GM12864 (cell line): ENCODE results near the gene FAXC.
"Not testable (repeated sequence)": the region's sequence is repeated elsewhere in the genome, so short reads cannot be mapped to it uniquely, and the experiment has no call there.

ENCODE experiments used
- DNase-seq: peaks from one replicate; pipeline ENCODE4 v3.0.0-alpha.2; 2011; ENCODE audit warnings: low read depth
- H3K4me3 ChIP-seq: 2 replicates; pipeline ENCODE4 v1.5.1; 2011; ENCODE audit warnings: mild to moderate bottlenecking, low read depth, low read length, control low read depth
- TF ChIP-seq, protein P1 (sequence below): IDR thresholded peaks from 2 replicates; pipeline ENCODE4 v1.5.1; 2011; ENCODE audit warnings: low read depth, mild to moderate bottlenecking, moderate library complexity, low read length, control low read depth, inconsistent platforms; ENCODE audit errors: missing control alignments

Gene FAXC

DNA sequence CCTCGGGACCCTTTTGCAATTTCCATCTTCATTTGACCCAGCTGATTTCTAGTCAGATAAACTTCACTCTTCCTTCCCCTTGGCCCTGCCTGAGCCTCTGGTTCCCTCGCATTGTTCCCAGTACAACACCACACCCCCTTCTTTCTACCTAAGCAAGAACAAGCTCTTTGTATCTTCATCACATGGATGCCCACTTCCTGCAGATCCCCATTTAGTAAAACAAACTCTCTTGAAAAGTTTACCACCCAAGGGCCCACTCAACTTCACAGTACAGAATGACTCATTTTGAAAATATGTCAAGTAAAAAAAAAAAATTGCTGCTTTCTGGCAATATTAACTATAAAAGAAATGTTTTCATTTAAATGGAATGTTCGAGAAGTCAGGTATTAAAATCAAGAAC, 5.2 kb downstream of the FAXC start:
- DNase-seq: no peak
- TF ChIP-seq, protein P1, sequence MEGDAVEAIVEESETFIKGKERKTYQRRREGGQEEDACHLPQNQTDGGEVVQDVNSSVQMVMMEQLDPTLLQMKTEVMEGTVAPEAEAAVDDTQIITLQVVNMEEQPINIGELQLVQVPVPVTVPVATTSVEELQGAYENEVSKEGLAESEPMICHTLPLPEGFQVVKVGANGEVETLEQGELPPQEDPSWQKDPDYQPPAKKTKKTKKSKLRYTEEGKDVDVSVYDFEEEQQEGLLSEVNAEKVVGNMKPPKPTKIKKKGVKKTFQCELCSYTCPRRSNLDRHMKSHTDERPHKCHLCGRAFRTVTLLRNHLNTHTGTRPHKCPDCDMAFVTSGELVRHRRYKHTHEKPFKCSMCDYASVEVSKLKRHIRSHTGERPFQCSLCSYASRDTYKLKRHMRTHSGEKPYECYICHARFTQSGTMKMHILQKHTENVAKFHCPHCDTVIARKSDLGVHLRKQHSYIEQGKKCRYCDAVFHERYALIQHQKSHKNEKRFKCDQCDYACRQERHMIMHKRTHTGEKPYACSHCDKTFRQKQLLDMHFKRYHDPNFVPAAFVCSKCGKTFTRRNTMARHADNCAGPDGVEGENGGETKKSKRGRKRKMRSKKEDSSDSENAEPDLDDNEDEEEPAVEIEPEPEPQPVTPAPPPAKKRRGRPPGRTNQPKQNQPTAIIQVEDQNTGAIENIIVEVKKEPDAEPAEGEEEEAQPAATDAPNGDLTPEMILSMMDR: no peak
- no peak overlapping the region for H3K4me3 ChIP-seq

DNA sequence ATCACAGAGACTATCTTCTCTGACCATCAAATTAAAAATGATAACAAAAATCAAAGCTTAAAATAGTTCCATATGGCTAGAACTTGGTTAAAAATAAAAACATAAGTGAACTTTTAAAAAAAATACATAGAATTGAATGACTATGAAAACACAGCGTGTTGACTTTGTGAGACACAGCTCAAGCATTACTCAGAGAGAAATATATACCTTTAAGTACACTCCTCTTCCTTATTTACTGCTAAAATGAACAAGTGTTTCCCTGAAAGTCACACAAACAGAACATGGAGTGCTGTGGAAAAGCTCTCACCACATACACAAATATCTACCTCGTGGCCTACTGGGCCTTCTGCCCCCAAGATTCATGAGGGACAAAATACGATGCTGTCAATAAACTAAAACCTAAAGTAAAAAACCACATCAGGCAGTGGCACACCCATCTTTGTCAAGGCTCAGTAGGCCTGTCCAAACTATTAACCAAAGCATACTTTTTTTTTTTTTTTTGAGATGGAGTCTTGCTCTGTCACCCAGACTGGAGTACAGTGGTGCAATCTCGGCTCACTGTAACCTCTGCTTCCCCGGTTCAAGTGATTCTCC, 7.5 kb downstream of the FAXC start:
- no peak overlapping the region for H3K4me3 ChIP-seq
- TF ChIP-seq, protein P1: no peak
- no peak for DNase-seq

DNA sequence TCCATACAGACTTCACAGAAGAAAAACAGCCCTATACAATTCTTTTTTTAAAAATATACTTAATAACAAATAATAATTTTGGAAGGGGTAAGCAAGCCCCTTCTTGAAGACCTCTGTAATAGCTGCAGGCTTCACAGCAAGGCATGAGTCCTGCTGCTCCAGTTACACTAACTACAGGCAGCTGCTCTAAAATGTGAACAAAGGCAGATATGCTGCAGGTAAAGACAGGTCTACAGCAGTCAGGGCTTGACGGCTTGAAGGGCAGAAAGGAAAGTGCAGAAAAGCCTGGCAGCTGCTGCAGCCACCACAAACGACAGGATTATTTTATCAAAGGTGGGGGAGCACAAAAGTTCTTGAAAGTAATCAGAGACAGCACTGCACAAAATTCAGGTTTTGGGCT, 11.3 kb downstream of the FAXC start:
- TF ChIP-seq, protein P1: no peak
- no peak overlapping the region for H3K4me3 ChIP-seq
- no peak for DNase-seq

DNA sequence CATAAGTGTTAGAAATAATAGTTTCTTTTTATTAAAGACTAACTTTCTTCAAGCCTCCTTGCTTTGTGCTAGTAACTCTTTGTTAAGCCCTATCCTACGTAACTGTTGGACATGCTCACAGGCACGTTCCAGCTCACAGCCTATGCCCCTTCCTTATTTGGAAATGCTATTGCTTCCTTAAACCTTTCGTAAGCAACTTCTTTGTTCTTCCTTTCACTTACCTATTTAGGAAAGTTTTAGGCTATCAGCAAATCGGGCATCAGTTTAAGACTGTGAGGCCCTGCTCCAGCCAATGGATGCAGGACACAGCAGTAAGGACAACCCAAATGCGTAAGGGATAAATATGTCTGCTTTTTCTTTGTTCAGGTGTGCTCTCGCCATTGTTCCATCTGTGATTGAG, 14.2 kb downstream of the FAXC start:
- H3K4me3 ChIP-seq, DNase-seq: not testable (repeated sequence)

DNA sequence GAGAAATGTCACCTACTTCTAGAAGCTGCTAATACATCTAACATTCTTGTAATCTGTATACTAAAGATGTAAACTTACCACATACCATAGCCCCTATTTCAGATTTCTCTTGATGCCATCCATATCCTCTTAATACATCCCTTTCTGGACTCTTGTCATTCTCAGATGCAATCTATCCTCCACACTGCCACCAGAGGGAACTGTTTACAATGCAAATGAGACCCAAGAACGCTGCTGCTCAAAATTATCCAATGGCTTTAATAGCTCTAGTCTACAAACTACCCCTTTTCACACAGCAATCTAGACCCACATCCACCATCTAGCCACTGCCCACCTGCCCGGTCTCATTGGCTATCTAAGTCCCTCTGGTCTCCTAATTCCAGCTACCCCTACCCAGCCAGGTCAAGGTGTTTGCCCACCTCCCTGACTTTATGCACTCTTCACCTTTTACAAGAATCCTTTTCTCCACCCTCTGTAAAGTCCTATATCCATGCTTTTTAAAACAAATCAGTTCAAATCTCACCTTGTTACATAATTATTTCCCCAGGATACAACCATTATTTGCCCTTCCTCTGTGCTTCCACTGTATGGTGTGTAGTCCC, 14.8 kb downstream of the FAXC start:
- TF ChIP-seq, protein P1: peak; percentile 70
- DNase-seq: peak; percentile 49
- H3K4me3 ChIP-seq: no peak overlapping the region

DNA sequence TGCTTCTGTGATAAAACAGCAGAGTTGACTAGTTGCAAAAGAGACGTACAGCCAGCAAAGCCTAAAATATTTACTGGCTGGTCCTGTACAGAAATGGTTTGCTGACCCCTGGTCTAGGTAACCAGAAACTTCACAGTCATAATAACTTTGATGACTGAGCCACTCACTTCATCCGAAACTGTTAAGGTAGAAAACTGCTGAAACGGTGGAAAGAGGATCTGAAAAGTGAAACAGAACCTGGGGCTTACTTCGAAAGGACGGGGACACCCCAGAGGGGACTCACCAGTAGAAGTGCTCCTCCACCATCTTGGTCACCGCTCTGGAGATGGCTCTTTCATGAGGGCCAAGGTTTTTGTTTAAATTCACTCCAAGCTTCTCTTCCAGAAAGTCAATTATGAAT, 16.4 kb downstream of the FAXC start:
- DNase-seq: peak; percentile 83
- TF ChIP-seq, protein P1: no peak
- H3K4me3 ChIP-seq: no peak overlapping the region

DNA sequence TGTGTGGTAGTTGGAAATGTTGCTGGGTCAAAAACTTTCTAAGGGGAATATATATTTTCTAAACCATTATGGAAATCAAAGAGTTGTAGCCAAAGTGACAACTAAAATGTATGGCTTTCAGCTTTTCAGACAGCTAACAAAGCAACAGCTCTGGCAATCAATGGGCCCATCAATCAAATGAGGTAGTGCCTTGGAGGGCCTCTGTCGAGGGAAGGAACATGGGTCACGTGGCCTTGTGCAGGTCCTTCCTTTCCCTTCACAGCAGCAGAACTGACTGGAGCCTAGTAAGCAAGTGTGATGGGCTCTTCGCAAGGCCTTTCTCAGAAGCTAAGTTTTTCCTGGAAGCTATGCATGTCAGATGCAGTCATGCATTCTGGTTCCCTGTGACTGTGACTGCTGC, 17.9 kb downstream of the FAXC start:
- TF ChIP-seq, protein P1: no peak

More for the DNA sequence above, 17.9 kb downstream of the FAXC start:
- DNase-seq: no peak
- no peak overlapping the region for H3K4me3 ChIP-seq
